Activated CD8-positive, alpha-beta T cell treated with anti-CD3 and anti-CD28 coated beads for 36 hours (primary cell): ENCODE data around the gene NRBP1. TPM values are rescaled to one million over a fixed set of nuclear protein-coding genes. Genes with fewer than 3 reads are reported as not detected.

Experiments
- ATAC-seq: fragments of 200-7000 bp; cut with Tn5 transposase; one replicate; pipeline ENCODE4 v1.10.0; 2021; ENCODE audit warnings: mild to moderate bottlenecking, moderate library complexity
- CTCF ChIA-PET: fragments of 350-600 bp; sonication (Branson Sonifier 250); formaldehyde crosslinking; loops from one replicate; lab custom pipeline; 2021; ENCODE audit warnings: antibody characterized with exemption; lab: Charles Lee
- POLR2A ChIA-PET: fragments of 350-600 bp; sonication (Branson Sonifier 250); formaldehyde crosslinking; loops from one replicate; lab custom pipeline; 2021; ENCODE audit warnings: antibody characterized with exemption; lab: Charles Lee
- DNase-seq: peaks from one replicate; pipeline ENCODE4 v3.0.0-alpha.2; 2020
- H3K27ac Mint-ChIP-seq: one replicate; pipeline ENCODE4 v1.8.0; 2021; ENCODE audit warnings: mild to moderate bottlenecking, mixed read lengths
- H3K27me3 Mint-ChIP-seq: one replicate; pipeline ENCODE4 v1.8.0; 2021; ENCODE audit warnings: mixed read lengths
- H3K36me3 Mint-ChIP-seq: one replicate; pipeline ENCODE4 v1.8.0; 2021; ENCODE audit warnings: low read depth, mixed read lengths
- H3K4me1 Mint-ChIP-seq: one replicate; pipeline ENCODE4 v1.8.0; 2021; ENCODE audit warnings: low read depth, mixed read lengths
- H3K4me3 Mint-ChIP-seq: one replicate; pipeline ENCODE4 v1.8.0; 2021; ENCODE audit warnings: mild to moderate bottlenecking, moderate library complexity, mixed read lengths
- H3K9me3 Mint-ChIP-seq: one replicate; pipeline ENCODE4 v1.8.0; 2021; ENCODE audit warnings: mixed read lengths
- CTCF ChIP-seq: fragments of 200-600 bp; IDR thresholded peaks from one replicate; pipeline ENCODE4 v1.8.0; 2022; ENCODE audit warnings: antibody characterized with exemption, mild to moderate bottlenecking
- intact Hi-C: fragments of 100-400 bp; cut with micrococcal nuclease; formaldehyde crosslinking; loops from one replicate; pipeline ENCODE4 v1.10.0; 2022
- total RNA-seq, 2 experiments: library from RNA; stranded (reverse); gene quantifications; one replicate each; pipeline ENCODE4 v1.2.3, GENCODE V29; 2021

The NRBP1 gene
- total RNA-seq, 2 experiments from 2014 or later = 60.5 to 62.1 TPM

GRCh38 chr2:27451095-27451494, 22.7 kb downstream of the NRBP1 start:
- no peak overlapping the region for H3K4me3 Mint-ChIP-seq
- no peaks in the 10 kb centered on the region for H3K9me3 Mint-ChIP-seq
- TF ChIP-seq CTCF = no peak
- ATAC-seq (no peak), DNase-seq (no peak)
- H3K4me1 Mint-ChIP-seq = peaks cover under 1% of the 10 kb centered on the region
- intact Hi-C loops = no loop called here
- H3K27ac Mint-ChIP-seq = no peak overlapping the region
- no peaks in the 10 kb centered on the region for H3K27me3 Mint-ChIP-seq
- H3K36me3 Mint-ChIP-seq = peaks cover 5% of the 10 kb centered on the region
- ChIA-PET CTCF (no interaction called here), POLR2A (no interaction called here)

GRCh38 chr2:27453968-27454367, 25.5 kb downstream of the NRBP1 start:
- H3K9me3 Mint-ChIP-seq = no peaks in the 10 kb centered on the region
- H3K4me1 Mint-ChIP-seq = no peaks in the 10 kb centered on the region
- ChIA-PET POLR2A (interaction anchor here (0.6 kb wide), 1 partner anchor 23 kb away, joined by 3 read pairs; no protein-coding TSS in a partner anchor), CTCF (interaction anchor here (2.9 kb wide), 1 partner anchor 230 kb away, joined by 7 read pairs; no protein-coding TSS in a partner anchor)
- H3K4me3 Mint-ChIP-seq = no peak overlapping the region
- H3K27me3 Mint-ChIP-seq = no peaks in the 10 kb centered on the region
- intact Hi-C loops = no loop called here
- DNase-seq (no peak), ATAC-seq (no peak)
- no peak for TF ChIP-seq CTCF
- no peak overlapping the region for H3K27ac Mint-ChIP-seq
- H3K36me3 Mint-ChIP-seq = peaks cover 1% of the 10 kb centered on the region

GRCh38 chr2:27461118-27461517, 32.7 kb downstream of the NRBP1 start:
- intact Hi-C loops = no loop called here
- Mint-ChIP-seq H3K4me1 (no peaks in the 10 kb centered on the region), H3K27me3 (no peaks in the 10 kb centered on the region), H3K9me3 (no peaks in the 10 kb centered on the region), H3K4me3 (no peak overlapping the region), H3K27ac (no peak overlapping the region), H3K36me3 (no peaks in the 10 kb centered on the region)
- no peak for DNase-seq
- no peak for ATAC-seq
- POLR2A ChIA-PET = interaction anchor here (1.1 kb wide), 1 partner anchor 193 kb away, joined by 3 read pairs; no protein-coding TSS in a partner anchor
- no peak for TF ChIP-seq CTCF
- CTCF ChIA-PET = no interaction called here

DNA sequence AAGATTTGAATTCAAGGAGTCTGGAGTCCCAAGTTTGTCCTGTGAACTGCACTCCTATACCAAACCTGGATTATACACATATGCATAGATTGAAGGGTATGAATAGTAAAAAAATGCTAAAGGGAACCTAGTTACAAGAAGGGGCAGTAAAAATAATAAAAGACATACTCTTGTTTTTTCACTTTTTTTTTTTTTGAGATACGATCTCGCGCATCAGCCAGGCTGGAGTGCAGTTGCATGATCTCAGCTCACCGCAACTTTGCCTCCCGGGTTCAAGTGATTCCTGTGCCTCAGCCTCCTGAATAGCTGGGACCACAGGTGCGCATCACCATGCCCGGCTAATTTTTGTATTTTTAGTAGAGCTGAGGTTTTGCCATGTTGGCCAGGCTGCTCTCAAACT, 36.0 kb downstream of the NRBP1 start:
- DNase-seq (no peak), ATAC-seq (no peak)
- no peak for TF ChIP-seq CTCF
- Mint-ChIP-seq H3K9me3 (no peaks in the 10 kb centered on the region), H3K4me3 (no peak overlapping the region), H3K27me3 (no peaks in the 10 kb centered on the region), H3K27ac (no peak overlapping the region), H3K4me1 (no peaks in the 10 kb centered on the region), H3K36me3 (no peaks in the 10 kb centered on the region)
- intact Hi-C loops = no loop called here
- ChIA-PET POLR2A (no interaction called here), CTCF (no interaction called here)

DNA sequence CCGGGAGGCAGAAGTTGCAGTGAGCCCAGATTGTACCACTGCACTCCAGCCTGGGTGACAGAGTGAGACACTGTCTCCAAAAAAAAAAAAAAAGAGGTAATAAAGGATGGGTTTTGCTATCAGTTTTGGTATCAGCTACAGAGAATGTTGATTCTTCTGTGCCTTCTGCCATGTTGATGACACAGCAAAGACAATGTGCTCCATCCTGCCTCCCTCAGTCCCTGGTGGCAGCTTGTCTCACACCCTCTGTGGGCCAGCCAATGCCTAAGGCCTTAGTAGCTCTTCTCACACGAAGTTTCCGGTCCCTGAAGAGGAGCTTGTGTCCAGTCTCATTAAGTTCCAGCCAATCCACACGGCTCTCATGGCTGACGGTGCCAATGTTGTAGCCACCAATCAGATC, 43.5 kb downstream of the NRBP1 start:
- ChIA-PET CTCF (interaction anchor here (0.9 kb wide), 1 partner anchor 9 kb away, joined by 3 read pairs; no protein-coding TSS in a partner anchor), POLR2A (no interaction called here)
- DNase-seq (no peak), ATAC-seq (no peak)
- H3K9me3 Mint-ChIP-seq = no peaks in the 10 kb centered on the region
- no peaks in the 10 kb centered on the region for H3K4me1 Mint-ChIP-seq
- intact Hi-C loops = no loop called here
- H3K27ac Mint-ChIP-seq = no peak overlapping the region
- H3K4me3 Mint-ChIP-seq = no peak overlapping the region
- H3K27me3 Mint-ChIP-seq = no peaks in the 10 kb centered on the region
- H3K36me3 Mint-ChIP-seq = no peaks in the 10 kb centered on the region
- TF ChIP-seq CTCF = no peak
